ENCODE measurements around the gene U2SURP. TPM values are rescaled to one million over a fixed set of nuclear protein-coding genes. Genes with fewer than 3 reads are reported as not detected.
A peak's percentile ranks its signal among the peaks of the same experiment; 100 is the strongest.

U2SURP gene
- total RNA-seq, 3 donors from 2014 or later (not counting 1 experiment from before 2014, with no cell fraction given) = 165 to 179 (median 172) TPM

GRCh38 chr3:143081844-143082778, 80.7 kb downstream of the U2SURP start:
- no peak for DNase-seq
- no peak overlapping the region for H3K27ac Mint-ChIP-seq
- peaks cover 15% of the 10 kb centered on the region for H3K4me1 ChIP-seq (ENCODE audit: control insufficient read depth, insufficient read depth, low read length)
- no peaks in the 10 kb centered on the region for H3K36me3 ChIP-seq (ENCODE audit: control insufficient read depth, insufficient read depth, low read length)
- peaks cover 0 to 8% of the 10 kb centered on the region in 2 donors for H3K4me1 Mint-ChIP-seq
- H3K27ac ChIP-seq (ENCODE audit: low read length) = no peak overlapping the region
- 76% methylated on average over 17 of the region's 19 CpGs for WGBS (ENCODE audit: insufficient coverage)
- TF ChIP-seq CTCF (IDR thresholded peaks at IDR 0.05) = no peak
- no peaks in the 10 kb centered on the region for H3K9me3 Mint-ChIP-seq
- intact Hi-C loops (cut with micrococcal nuclease) = no loop called here
- H3K9me3 ChIP-seq (ENCODE audit: control insufficient read depth, insufficient read depth, low read length) = no peaks in the 10 kb centered on the region
- H3K4me3 Mint-ChIP-seq = no peak overlapping the region
- no peaks in the 10 kb centered on the region for H3K27me3 ChIP-seq (ENCODE audit: control insufficient read depth, insufficient read depth, low read length)
- H3K4me3 ChIP-seq (ENCODE audit: low read length) = no peak overlapping the region
- ATAC-seq = peak in 1 of 3 donors; percentile 37
- no peaks in the 10 kb centered on the region for H3K36me3 Mint-ChIP-seq
- H3K27me3 Mint-ChIP-seq (ENCODE audit: low read depth in 2 of 2) = no peaks in the 10 kb centered on the region

GRCh38 chr3:143083781-143084180, 82.4 kb downstream of the U2SURP start:
- Mint-ChIP-seq H3K36me3 (no peaks in the 10 kb centered on the region), H3K4me1 (peaks cover 0 to 8% of the 10 kb centered on the region in 2 donors), H3K9me3 (no peaks in the 10 kb centered on the region), H3K27me3 (ENCODE audit: low read depth in 2 of 2) (no peaks in the 10 kb centered on the region), H3K27ac (no peak overlapping the region), H3K4me3 (no peak overlapping the region)
- no peak for TF ChIP-seq CTCF (IDR thresholded peaks at IDR 0.05)
- intact Hi-C loops (cut with micrococcal nuclease) = no loop called here
- H3K27ac ChIP-seq (ENCODE audit: low read length) = no peak overlapping the region
- 83% methylated on average over 3 of the region's 3 CpGs for WGBS (ENCODE audit: insufficient coverage)
- no peaks in the 10 kb centered on the region for H3K9me3 ChIP-seq (ENCODE audit: control insufficient read depth, insufficient read depth, low read length)
- H3K27me3 ChIP-seq (ENCODE audit: control insufficient read depth, insufficient read depth, low read length) = no peaks in the 10 kb centered on the region
- ATAC-seq (no peak), DNase-seq (no peak)
- H3K4me1 ChIP-seq (ENCODE audit: control insufficient read depth, insufficient read depth, low read length) = peaks cover 15% of the 10 kb centered on the region
- no peak overlapping the region for H3K4me3 ChIP-seq (ENCODE audit: low read length)
- H3K36me3 ChIP-seq (ENCODE audit: control insufficient read depth, insufficient read depth, low read length) = no peaks in the 10 kb centered on the region

GRCh38 chr3:143084856-143085731, 83.7 kb downstream of the U2SURP start:
- H3K4me3 Mint-ChIP-seq = no peak overlapping the region
- no peak overlapping the region for H3K4me3 ChIP-seq (ENCODE audit: low read length)
- H3K27ac ChIP-seq (ENCODE audit: low read length) = no peak overlapping the region
- no peaks in the 10 kb centered on the region for H3K36me3 Mint-ChIP-seq
- H3K4me1 ChIP-seq (ENCODE audit: control insufficient read depth, insufficient read depth, low read length) = peaks cover 15% of the 10 kb centered on the region
- H3K9me3 ChIP-seq (ENCODE audit: control insufficient read depth, insufficient read depth, low read length) = no peaks in the 10 kb centered on the region
- peaks cover 0 to 8% of the 10 kb centered on the region in 2 donors for H3K4me1 Mint-ChIP-seq
- 86% methylated on average over 16 of the region's 17 CpGs for WGBS (ENCODE audit: insufficient coverage)
- no peak for TF ChIP-seq CTCF (IDR thresholded peaks at IDR 0.05)
- intact Hi-C loops (cut with micrococcal nuclease) = no loop called here
- no peaks in the 10 kb centered on the region for H3K36me3 ChIP-seq (ENCODE audit: control insufficient read depth, insufficient read depth, low read length)
- peak in 2 of 3 donors; percentile 21 to 36 for ATAC-seq
- no peak for DNase-seq
- no peaks in the 10 kb centered on the region for H3K9me3 Mint-ChIP-seq
- H3K27me3 ChIP-seq (ENCODE audit: control insufficient read depth, insufficient read depth, low read length) = no peaks in the 10 kb centered on the region
- H3K27me3 Mint-ChIP-seq (ENCODE audit: low read depth in 2 of 2) = no peaks in the 10 kb centered on the region
- H3K27ac Mint-ChIP-seq = no peak overlapping the region
